ENCODE data around the gene VAMP2. TPM values are rescaled to one million over a fixed set of nuclear protein-coding genes. Genes with fewer than 3 reads are reported as not detected.

Gene VAMP2
- total RNA-seq, 1 experiment from 2014 or later: 35.1 TPM

DNA sequence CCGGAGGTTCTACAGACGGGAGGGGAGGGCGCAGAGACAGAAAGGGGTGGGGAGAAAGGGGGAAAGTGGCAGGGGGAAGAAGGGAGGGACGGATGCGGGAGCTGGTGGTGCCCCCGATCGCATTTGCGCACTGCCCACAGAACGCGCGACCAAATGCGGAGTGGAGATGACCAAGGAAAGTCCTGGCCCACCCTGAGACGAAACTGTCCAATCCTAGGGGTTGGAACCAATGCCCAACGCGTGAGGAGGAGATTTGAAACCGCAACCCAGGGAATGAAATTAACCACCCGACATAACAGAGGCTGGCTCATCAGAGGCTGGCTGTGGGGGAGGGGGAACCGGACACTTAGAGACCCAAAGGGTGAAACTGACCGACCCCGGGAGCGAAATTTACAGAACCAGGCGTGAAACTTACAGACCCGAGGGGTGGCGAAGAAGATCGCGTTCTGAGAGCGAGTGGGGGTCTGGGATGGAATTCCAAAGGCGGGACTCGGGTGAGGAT is 40.3 kb downstream of the VAMP2 start:
- intact Hi-C loops (cut with micrococcal nuclease; ENCODE audit: unreplicated experiment): loop anchor here (1.0 kb wide), 1 partner anchor 36 kb away; no protein-coding TSS in a partner anchor
- Histone ChIP-seq H3K4me1 (replicated peaks; ENCODE audit: insufficient read depth) (peaks cover 19% of the 10 kb centered on the region), H3K4me3 (peak overlapping the region; percentile 81), H3K4me2 (peak overlapping the region; percentile 95), H2AFZ (peak overlapping the region; percentile 86), H3K9me3 (ENCODE audit: insufficient read depth, low read depth) (no peaks in the 10 kb centered on the region), H3K27me3 (ENCODE audit: insufficient read depth, low read depth) (no peaks in the 10 kb centered on the region), H3K36me3 (ENCODE audit: low read depth) (no peaks in the 10 kb centered on the region), H3F3A (ENCODE audit: insufficient read depth, low read depth) (peaks cover 39% of the 10 kb centered on the region), H3K27ac (no peak overlapping the region), H3K79me2 (ENCODE audit: low read depth) (no peaks in the 10 kb centered on the region), H3K9me2 (ENCODE audit: insufficient read depth) (no peaks in the 10 kb centered on the region), H4K20me1 (ENCODE audit: insufficient read depth) (peaks cover 5% of the 10 kb centered on the region; the same call in 1 of the 2 replicates)
- no peak for DNase-seq
- BruUV-seq (replicated peaks): no TSS peak
- TF ChIP-seq CTCF (conservative IDR thresholded peaks at IDR 0.05) (no peak), EZH2 (IDR thresholded peaks at IDR 0.05; ENCODE audit: low read depth) (no peak)
- POLR2A ChIA-PET (ENCODE audit: unreplicated experiment): interaction anchor here (0.7 to 0.9 kb wide), 2 partner anchors 29 to 51 kb away, joined by 4 to 11 read pairs; no protein-coding TSS in a partner anchor
- CTCF ChIA-PET: interaction anchor here (0.6 to 0.7 kb wide), 2 partner anchors 49 to 287 kb away, joined by 3 read pairs; no protein-coding TSS in a partner anchor

DNA sequence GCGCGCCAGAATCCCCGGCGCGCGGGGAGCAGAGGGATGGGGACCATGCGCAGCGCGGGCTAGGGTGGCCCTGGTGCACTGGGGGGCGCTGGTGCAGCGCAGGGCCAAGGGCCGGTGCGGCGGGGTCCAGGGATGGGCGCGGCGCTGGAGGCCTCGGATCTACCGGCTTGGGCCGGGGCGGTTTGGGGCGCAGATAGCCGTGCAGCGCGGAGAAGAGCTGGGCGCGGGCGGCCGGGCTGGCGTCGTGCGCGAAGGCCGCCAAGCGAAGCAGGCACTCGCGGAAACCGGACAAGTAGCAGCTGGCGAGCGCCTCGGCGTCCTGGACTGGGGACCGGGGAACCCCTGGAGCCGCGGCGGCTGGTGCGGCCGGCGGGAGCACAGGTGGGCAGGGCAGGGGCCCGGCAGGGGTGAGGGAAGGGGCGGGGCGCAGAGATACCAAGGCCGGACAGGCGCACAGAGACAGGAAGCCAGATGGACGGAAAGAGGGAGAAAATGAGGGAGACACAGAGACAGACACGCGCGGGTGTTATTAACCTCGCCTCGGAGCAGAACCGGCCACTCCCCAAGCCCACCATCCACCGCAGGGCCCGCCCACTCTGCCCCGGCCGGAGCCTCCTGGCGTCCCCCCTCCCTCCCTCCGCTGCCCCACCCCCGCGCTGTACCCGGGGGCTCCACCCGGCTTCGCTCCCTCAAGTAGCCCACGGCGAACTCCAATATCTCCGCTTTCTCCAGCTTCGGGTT is 40.9 kb downstream of the VAMP2 start:
- Histone ChIP-seq H3K27me3 (ENCODE audit: insufficient read depth, low read depth) (no peaks in the 10 kb centered on the region), H3K27ac (no peak overlapping the region), H3K9me2 (ENCODE audit: insufficient read depth) (no peaks in the 10 kb centered on the region), H3K4me3 (peak overlapping the region; percentile 81), H3K79me2 (ENCODE audit: low read depth) (no peaks in the 10 kb centered on the region), H3K4me2 (peak overlapping the region; percentile 95), H3K36me3 (ENCODE audit: low read depth) (no peaks in the 10 kb centered on the region), H3K4me1 (replicated peaks; ENCODE audit: insufficient read depth) (peaks cover 23% of the 10 kb centered on the region), H3F3A (ENCODE audit: insufficient read depth, low read depth) (peaks cover 33% of the 10 kb centered on the region), H4K20me1 (ENCODE audit: insufficient read depth) (peaks cover 5% of the 10 kb centered on the region; the same call in 1 of the 2 replicates), H3K9me3 (ENCODE audit: insufficient read depth, low read depth) (no peaks in the 10 kb centered on the region), H2AFZ (peak overlapping the region; percentile 86)
- DNase-seq: peak in 1 of 2 experiments; percentile 89
- intact Hi-C loops (cut with micrococcal nuclease; ENCODE audit: unreplicated experiment): loop anchor here (1.0 kb wide), 1 partner anchor 36 kb away; no protein-coding TSS in a partner anchor
- POLR2A ChIA-PET (ENCODE audit: unreplicated experiment): interaction anchor here (0.5 to 0.9 kb wide), 3 partner anchors 28 to 51 kb away, joined by 4 to 11 read pairs (median 8); no protein-coding TSS in a partner anchor
- BruUV-seq (replicated peaks): no TSS peak
- CTCF ChIA-PET: interaction anchor here (0.6 to 0.7 kb wide), 2 partner anchors 49 to 288 kb away, joined by 3 read pairs; no protein-coding TSS in a partner anchor
- TF ChIP-seq CTCF (conservative IDR thresholded peaks at IDR 0.05): peak; percentile 60
- no peak for TF ChIP-seq EZH2 (IDR thresholded peaks at IDR 0.05; ENCODE audit: low read depth)

- Histone ChIP-seq H3K79me2 (ENCODE audit: low read depth) (no peaks in the 10 kb centered on the region), H2AFZ (peak overlapping the region; percentile 86; the same call in 1 of the 2 replicates), H3K36me3 (ENCODE audit: low read depth) (no peaks in the 10 kb centered on the region), H3K4me3 (peak overlapping the region; percentile 87; the same call in 1 of the 2 replicates), H3K4me2 (peak overlapping the region; percentile 95), H3K27ac (no peak overlapping the region), H3K9me3 (ENCODE audit: insufficient read depth, low read depth) (no peaks in the 10 kb centered on the region), H4K20me1 (ENCODE audit: insufficient read depth) (peaks cover 5% of the 10 kb centered on the region; the same call in 1 of the 2 replicates), H3F3A (ENCODE audit: insufficient read depth, low read depth) (peaks cover 30% of the 10 kb centered on the region), H3K9me2 (ENCODE audit: insufficient read depth) (no peaks in the 10 kb centered on the region), H3K27me3 (ENCODE audit: insufficient read depth, low read depth) (no peaks in the 10 kb centered on the region), H3K4me1 (replicated peaks; ENCODE audit: insufficient read depth) (peaks cover 23% of the 10 kb centered on the region)
- intact Hi-C loops (cut with micrococcal nuclease; ENCODE audit: unreplicated experiment): no loop called here
- DNase-seq: no peak
- CTCF ChIA-PET: no interaction called here
- TF ChIP-seq EZH2 (IDR thresholded peaks at IDR 0.05; ENCODE audit: low read depth): no peak
- no peak for TF ChIP-seq CTCF (conservative IDR thresholded peaks at IDR 0.05)
- POLR2A ChIA-PET (ENCODE audit: unreplicated experiment): interaction anchor here (0.5 to 0.9 kb wide), 2 partner anchors 28 to 35 kb away, joined by 4 to 8 read pairs; no protein-coding TSS in a partner anchor
- no TSS peak for BruUV-seq (replicated peaks)
Observed at GRCh38 chr17:8121407-8121680, 41.4 kb downstream of the VAMP2 start.

Measured in PC-9 (cell line).